ENCODE results near the gene CFAP53. TPM values are rescaled to one million over a fixed set of nuclear protein-coding genes. Genes with fewer than 3 reads are reported as not detected.

Gene CFAP53
- total and polyA plus RNA-seq, 2 of the 13 experiments (the other 11 are each of a cell fraction or from before 2014, with no cell fraction given), result 0.05 to 0.07 TPM

DNA sequence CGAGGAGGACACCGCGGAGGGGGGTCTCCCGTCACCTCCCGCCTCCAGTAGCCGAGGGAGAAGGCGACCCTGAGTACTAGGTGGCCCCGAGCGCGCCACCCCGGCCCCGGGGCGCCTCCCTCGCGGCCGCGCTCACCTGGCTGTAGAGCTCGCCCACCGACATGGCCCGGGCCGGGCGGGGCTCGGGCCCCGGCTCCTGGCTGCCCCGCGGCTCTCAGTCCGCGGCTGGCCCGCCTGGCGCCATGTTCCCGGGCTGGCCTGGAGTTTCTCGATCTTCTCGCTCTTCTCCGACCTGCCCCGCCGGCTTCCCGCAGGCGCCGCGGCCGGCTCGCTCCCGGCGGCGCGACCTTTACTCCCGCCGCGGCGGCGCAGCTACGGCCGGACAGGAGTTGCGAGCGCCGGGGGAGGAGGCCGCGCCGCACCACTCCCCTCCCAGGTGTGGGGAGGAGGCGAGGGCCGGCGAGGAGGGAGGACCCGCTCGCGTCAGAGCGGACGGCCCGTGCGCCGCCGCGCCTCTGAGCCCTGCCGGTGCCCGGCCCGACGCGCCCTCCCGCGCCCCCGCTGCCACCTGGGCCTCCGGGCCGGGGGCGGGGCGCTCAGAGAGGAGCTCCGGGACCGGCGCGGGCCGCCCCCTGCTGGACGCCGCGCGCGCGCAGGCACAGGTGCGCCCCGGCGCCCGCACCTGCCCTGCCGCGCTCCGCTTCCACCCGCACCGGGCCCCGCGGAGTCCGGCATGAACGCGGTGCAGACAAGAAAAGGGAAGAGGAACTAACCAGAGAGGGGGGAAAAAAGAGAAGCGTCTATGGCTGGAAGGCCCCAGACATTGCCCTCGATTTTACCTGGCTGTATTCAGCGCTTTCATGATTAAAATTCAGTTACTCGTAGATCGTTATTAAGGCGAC, 71.4 kb downstream of the CFAP53 start, which contains the start of gene MYO5B (continued):
- TF ChIP-seq E2F1 (CRISPR knock-in tag; IDR thresholded peaks at IDR 0.05) (no peak), GATA4 (IDR thresholded peaks at IDR 0.05; ENCODE audit: borderline replicate concordance, low read depth) (no peak), BATF2 (CRISPR knock-in tag; IDR thresholded peaks at IDR 0.05) (no peak), ZNF546 (CRISPR knock-in tag; conservative IDR thresholded peaks at IDR 0.05) (0 out of 2 replicates have a peak, but pooled peaks have one; percentile 37), STAG1 (CRISPR knock-in tag; IDR thresholded peaks at IDR 0.05) (peak; percentile 61), PHF21A (CRISPR knock-in tag; IDR thresholded peaks at IDR 0.05) (peak; percentile 52; the same call in 1 of the 2 replicates), NFYC (CRISPR knock-in tag; IDR thresholded peaks at IDR 0.05) (no peak), CCDC6 (CRISPR knock-in tag; IDR thresholded peaks at IDR 0.05) (no peak), ZNF276 (CRISPR knock-in tag; IDR thresholded peaks at IDR 0.05; ENCODE audit: low read depth) (peak; percentile 38; the same call in 1 of the 2 replicates), HNF1A (IDR thresholded peaks at IDR 0.05; ENCODE audit: low read depth) (no peak), HNF1A (CRISPR knock-in tag; IDR thresholded peaks at IDR 0.05; ENCODE audit: borderline replicate concordance) (0 out of 2 replicates have a peak, but pooled peaks have one; percentile 23), YEATS4 (CRISPR knock-in tag; IDR thresholded peaks at IDR 0.05; ENCODE audit: borderline replicate concordance) (peak; percentile 64), SKI (IDR thresholded peaks at IDR 0.05; ENCODE audit: partially characterized antibody) (peak; percentile 67), NFKBIZ (CRISPR knock-in tag; IDR thresholded peaks at IDR 0.05) (no peak), KDM5A (IDR thresholded peaks at IDR 0.05; ENCODE audit: borderline replicate concordance, low read length) (0 out of 2 replicates have a peak, but pooled peaks have one; percentile 26)
- TF ChIP-seq, protein P1, sequence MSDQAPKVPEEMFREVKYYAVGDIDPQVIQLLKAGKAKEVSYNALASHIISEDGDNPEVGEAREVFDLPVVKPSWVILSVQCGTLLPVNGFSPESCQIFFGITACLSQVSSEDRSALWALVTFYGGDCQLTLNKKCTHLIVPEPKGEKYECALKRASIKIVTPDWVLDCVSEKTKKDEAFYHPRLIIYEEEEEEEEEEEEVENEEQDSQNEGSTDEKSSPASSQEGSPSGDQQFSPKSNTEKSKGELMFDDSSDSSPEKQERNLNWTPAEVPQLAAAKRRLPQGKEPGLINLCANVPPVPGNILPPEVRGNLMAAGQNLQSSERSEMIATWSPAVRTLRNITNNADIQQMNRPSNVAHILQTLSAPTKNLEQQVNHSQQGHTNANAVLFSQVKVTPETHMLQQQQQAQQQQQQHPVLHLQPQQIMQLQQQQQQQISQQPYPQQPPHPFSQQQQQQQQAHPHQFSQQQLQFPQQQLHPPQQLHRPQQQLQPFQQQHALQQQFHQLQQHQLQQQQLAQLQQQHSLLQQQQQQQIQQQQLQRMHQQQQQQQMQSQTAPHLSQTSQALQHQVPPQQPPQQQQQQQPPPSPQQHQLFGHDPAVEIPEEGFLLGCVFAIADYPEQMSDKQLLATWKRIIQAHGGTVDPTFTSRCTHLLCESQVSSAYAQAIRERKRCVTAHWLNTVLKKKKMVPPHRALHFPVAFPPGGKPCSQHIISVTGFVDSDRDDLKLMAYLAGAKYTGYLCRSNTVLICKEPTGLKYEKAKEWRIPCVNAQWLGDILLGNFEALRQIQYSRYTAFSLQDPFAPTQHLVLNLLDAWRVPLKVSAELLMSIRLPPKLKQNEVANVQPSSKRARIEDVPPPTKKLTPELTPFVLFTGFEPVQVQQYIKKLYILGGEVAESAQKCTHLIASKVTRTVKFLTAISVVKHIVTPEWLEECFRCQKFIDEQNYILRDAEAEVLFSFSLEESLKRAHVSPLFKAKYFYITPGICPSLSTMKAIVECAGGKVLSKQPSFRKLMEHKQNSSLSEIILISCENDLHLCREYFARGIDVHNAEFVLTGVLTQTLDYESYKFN (CRISPR knock-in tag; conservative IDR thresholded peaks at IDR 0.05), result 0 out of 2 replicates have a peak, but pooled peaks have one; percentile 11
